ENCODE results near the gene TRAM2.

Gene TRAM2

GRCh38 chr6:52505726-52506409, 71.0 kb downstream of the TRAM2 start:
- DNase-seq, result no peak

GRCh38 chr6:52504782-52505136, 72.1 kb downstream of the TRAM2 start:
- DNase-seq, result no peak

DNA sequence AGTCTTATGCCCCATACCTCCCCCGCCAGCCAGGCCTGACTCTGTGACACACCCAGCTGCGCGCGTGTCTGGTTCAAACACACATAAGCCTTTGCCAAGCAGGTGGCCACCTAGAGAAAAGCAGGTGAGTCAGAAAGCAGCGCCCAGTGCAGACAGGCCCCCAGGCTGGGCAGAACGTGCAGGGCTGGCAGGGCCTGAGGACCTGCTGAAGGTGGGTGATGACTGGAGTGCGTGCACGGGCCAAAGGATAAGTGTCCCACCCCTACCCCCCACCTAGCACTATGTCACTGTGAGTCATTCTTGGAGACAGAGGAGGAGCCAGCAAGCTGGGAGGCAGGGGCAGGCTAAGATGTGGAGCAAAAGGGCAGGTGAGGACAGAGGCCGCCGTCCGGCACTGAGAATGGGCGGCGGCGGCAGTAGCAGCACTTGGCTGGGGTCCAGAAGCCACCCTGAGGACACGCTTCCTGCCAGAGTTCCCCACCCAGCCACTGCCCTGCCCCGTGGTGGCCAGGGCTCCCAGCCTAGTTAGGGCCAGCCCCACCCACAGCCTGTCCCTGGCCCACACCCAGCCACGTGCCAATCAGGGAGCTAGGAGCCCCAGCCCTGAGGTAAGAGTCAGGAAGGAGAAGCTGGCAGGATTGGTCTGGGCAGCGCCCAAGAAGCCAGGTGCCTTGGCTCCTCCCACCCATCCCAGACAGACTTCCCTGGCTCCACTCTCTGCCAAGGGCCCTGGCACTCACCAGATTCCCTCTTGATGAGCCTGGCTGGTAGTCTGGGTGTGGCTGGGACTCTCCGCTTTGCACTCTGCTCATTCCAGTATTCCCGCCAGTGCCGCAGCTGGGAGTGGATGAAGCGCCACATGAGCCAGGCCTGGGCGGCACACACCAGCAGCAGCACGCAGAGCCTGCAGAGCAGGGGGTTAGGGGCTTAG, 72.7 kb downstream of the TRAM2 start:
- DNase-seq, result peak; percentile 72 to 75

- DNase-seq, result peak in 1 of 2 experiments; percentile 5
Measured at GRCh38 chr6:52503323-52503747, 73.5 kb downstream of the TRAM2 start.

DNA sequence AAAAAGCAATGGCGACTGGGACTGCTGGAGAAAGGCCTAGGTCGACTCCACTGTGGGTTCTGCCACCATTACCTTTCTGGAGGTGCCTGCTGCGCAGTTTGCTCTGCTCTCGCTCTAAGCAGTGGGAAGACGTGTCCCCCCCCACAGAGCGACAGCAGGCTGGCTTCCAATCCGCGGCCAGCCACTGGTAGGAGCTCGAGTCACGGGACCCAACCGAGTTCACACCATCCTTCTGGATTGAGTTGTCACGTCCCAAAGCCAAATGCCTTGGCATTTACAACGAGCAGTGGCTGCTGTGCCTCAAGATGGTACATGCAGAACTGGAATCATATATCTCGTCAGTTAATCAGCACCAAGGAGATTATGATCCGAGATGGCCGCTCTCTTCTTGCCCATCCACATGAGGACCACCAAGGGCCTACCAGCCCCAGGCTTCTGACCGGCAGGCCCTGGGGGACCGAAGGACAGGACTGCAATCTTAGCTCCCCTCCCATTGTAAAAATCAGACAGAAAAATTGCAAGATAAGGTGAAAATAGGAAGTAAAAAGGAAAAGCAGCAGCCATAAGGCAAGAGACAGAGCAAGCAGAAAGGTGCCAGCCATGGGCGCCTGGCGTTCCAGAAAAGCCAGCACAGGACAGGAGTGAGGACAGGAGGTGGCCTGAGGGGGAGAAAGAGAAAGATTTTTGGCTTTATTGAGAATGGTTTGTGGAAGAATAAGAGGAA, 74.4 kb downstream of the TRAM2 start:
- DNase-seq, result no peak

DNA sequence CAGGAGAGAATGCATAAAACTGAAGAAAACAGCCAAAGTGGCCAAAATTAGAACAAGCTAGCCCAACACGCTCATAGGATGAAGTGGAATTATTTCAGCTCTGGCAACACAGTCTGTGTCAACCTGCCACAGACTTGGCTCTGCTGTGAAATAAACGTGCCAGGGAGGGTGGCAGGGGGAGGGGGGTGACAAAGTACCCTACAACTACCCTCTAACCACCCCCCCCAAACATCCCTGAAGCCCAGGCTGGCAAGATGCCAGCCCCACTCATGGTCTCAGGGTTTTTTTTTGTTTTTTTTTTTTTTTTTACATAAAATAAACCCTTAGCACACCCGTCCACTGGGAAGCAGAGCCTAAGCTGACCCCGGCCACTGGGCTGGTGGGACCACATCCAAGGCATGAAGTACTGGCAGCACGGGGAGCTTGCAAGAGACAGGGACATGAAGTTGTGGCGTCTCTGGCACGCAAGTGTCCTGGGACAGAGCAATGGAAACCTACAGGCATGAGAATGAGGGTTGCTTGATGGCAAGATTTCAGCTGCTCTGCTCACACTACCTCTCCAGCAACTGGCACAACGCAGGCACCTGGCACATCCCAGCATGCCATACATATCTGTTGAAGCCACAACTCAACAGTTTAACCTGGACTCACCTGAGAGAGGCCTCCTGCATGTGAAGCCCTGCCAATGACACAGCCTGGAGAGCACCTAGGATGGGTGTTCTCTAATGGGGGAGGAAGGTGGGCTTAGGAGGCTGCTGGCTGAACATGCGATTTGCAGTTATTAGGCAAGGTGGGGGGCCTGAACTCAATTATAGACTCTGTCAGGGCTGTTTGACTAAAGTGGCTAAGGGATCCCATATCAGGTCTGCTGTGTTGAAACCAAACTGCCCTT, 76.4 kb downstream of the TRAM2 start:
- DNase-seq, result no peak

DNA sequence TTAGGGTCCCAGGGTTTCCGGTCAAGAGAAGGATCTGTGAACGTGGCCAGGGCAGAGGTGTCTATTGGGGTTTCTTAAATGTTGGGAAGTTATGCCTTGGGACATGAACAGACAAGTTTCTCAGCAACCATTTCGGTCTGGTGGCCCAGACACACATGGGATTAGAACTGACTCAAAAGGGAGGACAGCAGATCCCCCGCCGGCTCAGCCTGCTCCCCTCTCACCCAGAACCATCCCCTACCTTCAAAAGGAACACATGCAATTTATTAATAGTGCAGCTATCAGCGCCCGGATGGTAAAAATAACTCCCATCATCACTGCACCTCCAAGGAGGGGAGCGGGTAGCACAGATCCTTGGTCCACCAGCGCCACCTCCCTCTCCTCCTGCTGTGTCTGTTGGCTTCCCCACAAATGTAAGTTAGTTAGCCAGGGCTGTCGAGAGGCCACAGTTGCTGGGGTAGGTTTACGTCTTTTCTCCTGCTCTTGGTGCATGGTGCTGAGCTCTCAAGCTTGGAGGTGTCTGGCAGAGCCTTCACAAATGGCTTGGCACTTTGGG, 77.1 kb downstream of the TRAM2 start:
- no peak for DNase-seq

DNA sequence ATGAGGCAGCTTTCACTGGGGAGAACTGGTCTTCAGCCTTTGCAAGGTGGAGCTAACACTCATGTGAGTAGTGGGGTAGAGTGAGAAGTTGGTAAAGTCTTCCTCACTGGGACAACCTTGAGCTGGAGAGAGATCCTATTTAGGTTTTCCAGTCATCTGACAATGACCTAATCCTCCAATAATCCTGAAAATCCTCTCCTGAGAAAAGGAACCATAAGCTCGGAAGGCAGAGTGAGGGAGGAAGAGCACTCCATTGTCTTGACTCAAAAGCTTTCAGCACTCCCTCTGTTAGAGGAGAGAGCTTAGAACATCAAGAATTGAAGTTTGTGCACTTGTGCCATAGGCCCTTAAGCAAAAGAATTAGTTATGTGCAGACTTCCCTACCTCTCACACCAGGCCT, 77.8 kb downstream of the TRAM2 start:
- DNase-seq, result no peak

- no peak for DNase-seq
Measured at GRCh38 chr6:52498538-52499017, 78.3 kb downstream of the TRAM2 start.

- peak; percentile 70 to 82 for DNase-seq
Measured at GRCh38 chr6:52497652-52498408, 79.0 kb downstream of the TRAM2 start.

GRCh38 chr6:52496631-52497030, 80.2 kb downstream of the TRAM2 start:
- peak; percentile 22 to 42 for DNase-seq

DNA sequence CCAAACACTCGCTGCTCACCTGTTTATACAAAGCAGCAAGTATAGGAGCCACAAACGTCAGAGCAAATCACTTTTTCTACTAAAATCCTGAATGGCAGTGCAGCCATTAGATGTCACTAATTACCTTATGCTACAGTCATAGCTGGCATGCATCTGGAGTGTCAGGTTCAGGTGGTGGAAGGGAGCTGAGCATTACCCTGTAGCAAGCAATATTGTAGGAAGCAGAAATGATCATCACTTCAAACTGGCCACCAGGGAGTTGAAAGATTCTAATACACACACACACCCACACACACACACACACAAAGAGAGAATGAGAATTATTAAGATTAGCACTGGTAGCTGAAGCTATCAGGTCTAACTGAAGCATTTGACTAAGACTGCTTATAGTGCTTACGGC, 80.9 kb downstream of the TRAM2 start:
- DNase-seq, result no peak

GRCh38 chr6:52494298-52495072, 82.4 kb downstream of the TRAM2 start:
- DNase-seq, result no peak

- DNase-seq, result no peak
Measured at GRCh38 chr6:52493669-52494068, 83.2 kb downstream of the TRAM2 start.

DNA sequence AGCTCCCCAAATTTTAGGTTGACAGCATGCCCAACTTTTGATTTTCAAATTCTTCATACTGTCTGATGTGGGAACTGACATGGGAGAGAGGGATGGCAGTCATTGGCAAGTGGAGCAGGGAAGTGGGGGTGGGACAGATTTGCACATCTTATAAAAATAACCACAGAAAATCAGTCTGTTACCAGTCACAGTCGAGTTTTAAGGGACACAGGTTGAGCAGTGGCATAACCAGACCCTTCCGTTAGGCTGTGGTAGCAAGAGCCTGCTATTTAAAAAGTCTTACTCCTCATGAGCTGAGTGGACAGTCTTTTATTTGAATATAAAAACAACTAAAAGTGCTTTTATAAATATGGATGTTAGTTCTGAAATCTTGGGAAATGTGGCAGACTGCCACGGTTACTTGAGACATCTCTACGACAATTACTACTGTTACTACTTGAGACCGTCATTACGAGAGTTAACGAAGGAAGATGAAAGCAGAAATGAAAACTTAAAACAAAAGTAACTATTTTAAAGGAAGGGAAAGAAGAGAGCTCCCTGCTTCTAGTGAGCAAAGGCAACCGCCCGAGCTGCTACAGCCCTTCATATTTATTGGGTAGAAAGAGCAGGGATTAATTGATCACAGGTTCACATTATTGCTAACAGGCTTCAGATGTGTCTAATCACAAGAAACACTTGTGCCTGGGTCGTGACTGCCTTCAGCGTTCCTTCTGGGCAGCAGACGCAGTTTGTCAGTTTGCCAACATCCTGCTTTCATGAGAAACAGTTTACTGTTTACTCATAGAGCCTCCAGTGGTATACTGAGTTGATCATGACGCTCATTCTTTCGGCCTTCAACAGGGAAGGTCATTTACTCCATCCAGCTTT, 85.4 kb downstream of the TRAM2 start:
- DNase-seq, result no peak

- no peak for DNase-seq
Measured at GRCh38 chr6:52489881-52490280, 87.0 kb downstream of the TRAM2 start.

- DNase-seq, result no peak
Measured at GRCh38 chr6:52483671-52484003, 93.2 kb downstream of the TRAM2 start.

DNA sequence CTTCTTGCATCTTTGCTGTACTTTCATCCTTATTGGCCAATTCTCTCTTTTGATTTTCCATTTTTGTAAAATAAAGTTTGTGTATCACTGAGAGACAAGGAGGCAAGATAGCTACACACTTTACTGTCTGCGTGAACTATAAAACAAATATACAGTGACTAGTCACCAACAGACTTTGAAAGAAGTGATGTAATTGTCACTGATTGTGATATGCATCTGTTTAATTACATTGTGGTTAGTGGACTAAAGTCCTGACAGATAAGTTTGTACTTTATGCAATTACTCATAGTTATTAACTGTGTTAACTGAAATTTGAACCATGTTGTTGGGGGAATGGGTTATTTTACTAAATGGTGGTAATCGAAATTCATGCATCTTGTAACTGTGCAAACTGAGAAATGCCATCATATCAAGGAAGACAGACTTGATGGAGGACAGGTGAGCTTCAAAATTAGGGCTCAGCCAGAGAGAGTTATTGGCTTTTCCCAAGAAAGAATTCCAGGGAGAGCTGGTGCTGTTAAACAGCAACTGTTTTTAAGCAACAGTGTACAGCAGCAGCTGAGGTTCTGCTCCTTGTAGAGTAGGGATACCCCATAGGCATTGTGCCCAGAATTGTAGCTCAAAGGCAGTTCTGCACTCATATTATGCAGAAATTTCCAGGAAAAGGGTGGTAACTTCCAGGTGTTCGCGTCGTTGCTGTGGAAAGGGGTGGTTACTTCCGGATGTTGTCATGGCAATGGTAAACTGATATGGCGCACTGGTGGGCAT, 93.8 kb downstream of the TRAM2 start:
- DNase-seq, result no peak

DNA sequence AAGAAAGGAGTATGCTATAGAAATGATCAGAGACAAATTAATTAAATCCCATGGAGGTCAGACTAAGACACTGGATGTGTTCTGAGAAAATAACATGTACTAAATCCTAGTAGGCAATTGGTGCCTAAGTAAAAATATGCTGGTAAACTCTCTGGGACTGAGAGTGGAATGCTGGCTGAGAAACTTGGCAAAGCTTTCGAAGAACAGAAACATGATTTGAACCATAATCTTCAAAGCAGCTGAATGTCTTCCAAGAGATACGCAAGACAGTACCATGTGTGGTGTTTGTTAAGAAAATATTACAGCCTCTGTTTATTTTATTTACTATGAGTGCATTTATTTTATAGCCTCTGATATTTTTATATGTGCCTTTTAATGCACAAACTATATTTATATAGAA, 101.6 kb downstream of the TRAM2 start:
- no peak for DNase-seq
